ENCODE data around the gene SPEM1.
"Not testable (repeated sequence)": the region's sequence is repeated elsewhere in the genome, so short reads cannot be mapped to it uniquely, and the experiment has no call there.

The SPEM1 gene

DNA sequence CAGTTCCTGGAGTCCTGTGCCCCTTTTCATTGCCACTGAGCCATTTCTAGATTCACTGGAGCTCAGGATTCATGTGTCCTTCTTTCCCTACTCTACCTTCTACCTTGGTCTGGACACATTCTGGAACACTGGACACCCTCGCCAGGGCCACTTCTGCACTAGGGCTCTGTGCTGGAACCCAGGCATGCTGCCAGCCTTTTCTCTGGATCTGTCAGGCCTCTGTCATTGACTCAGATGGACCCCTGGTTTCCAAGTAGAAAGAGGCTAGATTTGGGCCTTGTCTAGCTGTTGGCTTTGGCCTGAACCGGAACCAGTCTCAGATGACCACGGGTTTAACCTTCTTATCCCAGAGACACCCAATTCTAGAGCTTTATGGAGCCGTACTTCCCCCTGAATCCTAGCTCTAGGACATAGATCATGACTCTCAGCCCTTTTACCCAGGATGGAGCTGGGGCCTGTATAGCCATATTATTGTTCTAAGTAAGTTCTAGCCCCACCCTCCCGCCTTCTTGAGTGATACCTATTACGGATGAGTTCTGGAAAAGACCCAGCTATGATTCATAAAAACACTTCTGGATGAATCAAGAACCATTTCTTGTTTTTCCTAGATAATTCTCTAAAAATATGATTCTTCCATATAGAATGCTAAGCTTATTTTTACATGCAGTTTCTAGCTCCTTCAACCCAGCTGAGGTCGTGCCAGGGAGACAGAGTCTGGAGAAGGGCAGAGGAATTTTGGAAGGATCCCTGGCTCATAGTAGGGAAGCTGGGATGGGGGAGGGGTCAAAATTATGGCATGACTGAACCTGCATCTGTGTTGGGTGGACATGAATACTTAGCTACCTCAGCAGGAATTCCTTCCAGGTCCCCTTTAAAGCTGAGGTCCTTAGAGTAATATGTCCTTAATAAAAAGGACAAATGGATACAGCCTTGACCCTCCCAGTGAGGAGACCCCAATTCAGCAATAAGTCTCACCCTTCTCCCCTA is 23.7 kb downstream of the SPEM1 start:
- DNase-seq, result no peak

DNA sequence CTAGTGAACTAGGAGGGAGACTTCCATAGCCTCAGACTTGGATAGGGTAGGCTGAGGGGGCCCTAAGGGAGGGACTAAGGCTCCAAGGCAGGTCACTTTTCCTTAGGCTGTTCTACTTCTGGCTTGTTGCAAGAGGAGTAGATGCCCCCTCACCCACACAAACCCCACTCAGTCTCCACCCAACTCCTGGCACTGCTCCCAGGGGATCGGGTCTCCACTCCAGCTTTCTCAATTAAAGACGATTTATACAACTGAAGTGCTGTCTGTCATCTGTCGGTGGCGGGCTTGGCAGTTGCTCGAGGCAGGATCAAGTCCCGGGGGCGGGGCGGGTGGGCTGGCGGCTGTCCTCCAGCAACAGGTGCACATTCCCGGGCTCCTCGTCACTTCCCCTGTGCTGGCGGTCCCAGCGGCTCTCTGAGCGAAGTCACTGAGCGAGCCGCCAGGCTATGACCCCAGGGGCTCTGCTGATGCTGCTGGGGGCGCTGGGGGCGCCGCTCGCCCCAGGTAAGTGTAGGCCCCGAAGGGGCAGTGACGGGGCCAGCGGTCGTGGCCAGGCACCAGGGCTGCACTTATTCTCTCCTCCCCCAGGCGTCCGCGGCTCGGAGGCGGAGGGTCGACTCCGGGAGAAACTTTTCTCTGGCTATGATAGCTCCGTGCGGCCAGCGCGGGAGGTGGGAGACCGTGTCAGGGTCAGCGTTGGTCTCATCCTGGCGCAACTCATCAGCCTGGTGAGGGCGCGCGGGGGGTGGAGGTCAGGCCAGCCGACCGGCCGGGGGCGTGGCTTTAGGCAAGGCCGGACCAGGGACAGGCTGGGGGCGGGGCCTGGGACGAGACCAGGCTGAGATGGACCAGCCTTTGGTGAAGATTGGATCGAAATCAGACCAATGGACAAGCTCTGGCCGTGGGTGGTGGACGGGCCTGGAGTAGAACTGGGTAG is 24.8 kb downstream of the SPEM1 start, which contains the start of gene CHRNB1:
Gene CHRNB1 (plus strand): TSS at position 380 of the 937 bp plus-strand sequence. CDS start 67 bp downstream, at position 447.
- peak; percentile 65 for DNase-seq

DNA sequence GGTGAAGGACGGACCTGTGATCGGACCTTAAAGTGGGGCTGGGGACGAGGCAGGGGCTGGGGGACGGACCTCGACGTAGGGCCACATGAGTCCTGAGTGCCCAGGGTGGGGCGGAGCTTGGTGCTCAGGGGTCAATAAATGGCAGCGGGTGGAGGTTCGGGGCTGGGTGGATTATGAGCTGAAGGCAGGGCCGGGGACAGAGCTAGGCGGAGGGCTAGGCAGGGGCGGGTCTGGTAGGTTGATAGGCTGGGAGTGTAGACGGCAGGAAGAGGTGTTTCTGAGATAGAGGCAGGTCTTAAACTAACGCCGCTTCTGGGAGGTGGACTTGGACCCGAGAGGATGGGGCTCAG is 25.5 kb downstream of the SPEM1 start:
- no peak for DNase-seq

DNA sequence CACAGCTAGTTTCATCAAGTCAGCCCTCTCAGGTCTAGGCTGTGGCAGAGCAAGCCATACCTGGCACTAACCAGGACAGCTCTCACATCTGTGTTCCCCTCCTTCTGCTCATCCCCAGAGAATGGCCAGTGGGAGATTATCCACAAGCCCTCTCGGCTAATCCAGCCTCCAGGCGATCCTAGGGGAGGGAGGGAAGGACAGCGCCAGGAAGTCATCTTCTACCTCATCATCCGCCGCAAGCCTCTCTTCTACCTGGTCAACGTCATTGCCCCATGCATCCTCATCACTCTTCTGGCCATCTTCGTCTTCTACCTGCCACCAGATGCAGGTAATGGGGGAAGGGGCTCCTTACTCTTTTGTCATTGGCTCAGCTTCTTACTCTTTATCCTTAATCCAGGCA is 28.3 kb downstream of the SPEM1 start:
- no peak for DNase-seq

DNA sequence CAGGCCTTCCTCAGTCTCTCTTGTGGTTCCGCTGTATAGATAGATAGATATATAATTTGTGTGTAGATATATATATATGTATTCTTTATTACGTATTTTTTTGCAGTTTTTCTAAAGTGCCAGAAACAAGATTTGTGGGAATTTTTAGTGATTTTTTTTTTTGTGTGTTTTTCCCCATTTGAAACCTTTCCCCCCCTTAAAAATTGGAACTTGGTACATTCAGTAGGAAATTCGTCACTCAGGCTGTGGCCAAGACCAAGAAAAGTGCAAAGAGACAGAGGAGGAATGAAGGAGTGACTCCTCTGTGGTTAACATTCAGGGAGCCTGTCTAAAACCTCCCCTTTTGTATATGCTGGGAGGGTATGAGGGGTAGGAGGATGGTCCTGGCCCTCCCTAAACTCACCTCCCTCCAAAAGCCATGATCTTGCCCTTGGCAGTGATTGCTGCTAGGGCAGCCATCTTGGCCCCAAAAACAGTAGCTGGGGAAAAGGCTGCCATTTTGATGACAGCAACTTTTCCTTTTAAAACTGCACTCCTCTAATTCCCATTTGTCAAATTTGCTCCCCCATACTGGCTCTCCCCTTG is 39.9 kb downstream of the SPEM1 start:
- DNase-seq, result no peak

DNA sequence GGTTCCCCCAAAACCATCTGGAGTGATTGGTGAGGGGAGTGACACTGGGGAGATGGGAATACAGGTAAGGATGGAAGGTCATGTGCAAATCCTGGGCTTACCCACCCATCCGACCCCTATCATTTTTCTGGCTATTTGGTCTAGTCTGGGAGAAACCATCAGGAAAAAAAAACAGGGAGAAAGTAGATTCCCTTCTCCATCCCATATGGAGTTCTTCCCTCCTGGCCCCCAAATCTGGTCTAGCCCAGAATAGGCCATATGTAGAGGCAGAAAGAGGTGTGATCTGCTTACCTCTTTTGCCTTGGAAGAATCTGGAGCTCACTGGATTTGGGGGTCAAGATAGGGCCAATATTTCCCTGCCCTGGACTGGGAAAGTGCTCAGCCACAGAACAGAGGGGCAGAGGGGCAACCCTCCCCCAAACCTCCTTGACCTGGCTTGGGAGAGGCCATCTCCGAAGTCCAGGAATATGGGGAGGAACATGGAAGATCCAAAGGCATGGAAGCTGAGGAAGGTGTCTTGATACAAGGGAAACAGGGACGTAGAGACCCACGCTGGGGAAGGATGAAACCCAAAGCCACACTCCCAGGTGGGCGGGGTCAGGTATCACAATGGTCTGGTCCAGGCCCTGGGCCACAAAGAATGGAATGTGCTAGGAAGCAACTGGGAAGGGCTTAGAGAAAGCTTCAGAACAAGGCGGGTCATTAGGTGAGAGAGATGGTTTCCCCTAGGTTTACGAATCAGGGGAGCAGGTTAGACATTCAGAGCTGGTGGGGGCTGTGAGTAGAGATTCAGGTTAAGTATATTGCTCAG is 40.9 kb downstream of the SPEM1 start:
- DNase-seq, result no peak

DNA sequence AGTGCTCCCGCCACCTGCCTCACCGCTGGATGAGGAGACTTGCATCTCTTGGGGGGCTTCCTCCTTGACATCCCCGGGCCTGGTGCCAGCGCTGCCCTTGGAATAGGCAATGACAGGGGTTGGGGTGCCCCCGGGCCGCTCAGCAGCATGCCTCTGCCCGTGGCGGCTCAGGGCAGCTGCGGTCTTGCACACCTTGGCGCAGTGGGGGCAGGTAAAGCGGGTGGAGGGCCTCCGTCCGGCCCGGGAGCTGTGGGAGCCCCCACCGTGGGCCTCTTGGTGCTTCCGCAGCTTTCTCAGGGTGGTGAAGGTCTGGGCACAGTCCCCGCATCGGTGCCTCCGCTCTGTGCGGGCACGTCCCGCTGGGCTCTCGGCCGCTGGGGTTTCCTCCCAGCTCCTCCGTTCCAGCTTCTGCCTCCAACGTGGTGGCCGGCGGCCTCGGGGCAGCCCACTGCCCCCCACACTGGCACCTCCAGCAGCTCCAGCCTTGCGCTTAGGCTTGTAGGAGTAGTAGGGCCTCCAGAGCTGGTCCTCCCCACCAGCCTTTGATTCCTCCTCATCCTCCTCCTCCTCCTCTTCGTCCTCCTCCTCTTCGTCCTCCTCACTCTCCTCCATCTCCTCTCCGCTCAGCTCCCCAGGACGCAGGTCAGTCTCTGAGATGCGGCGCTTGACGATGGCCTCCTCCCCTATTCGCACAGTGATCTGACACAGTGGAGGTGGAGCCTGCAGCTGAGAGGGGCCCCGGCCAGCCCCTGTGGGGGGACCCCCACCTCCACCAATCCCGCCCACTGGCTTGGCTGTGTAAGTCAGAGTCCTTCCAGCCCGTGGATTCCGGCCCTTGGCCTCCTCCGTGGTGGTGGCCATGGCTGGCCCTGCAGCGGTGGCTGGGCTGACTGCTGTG is 42.6 kb downstream of the SPEM1 start:
- no peak for DNase-seq

DNA sequence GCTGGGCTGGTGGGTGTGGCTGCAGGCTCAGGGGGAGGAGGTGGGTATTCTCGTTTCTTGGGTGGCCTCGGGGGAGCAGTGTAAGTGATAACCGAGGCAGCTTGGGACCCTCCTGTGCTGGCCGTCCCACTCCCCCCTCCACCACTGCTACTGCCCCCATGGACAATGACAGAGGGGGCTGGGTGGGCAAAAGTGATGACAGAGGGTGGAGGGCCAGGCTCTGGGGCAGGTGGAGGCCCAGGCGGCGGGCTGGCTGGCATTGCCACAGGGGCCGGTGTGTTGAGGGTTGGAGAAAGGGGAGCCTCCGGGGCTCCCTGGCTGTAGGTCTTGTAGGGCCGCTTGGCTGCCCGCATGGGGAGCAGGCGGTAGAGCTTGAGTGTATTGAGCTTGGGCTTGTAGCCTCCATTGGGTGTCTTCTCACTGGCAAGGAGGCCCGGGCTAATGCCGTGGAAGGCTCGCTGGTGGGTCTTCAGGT is 43.3 kb downstream of the SPEM1 start:
- DNase-seq, result no peak

DNA sequence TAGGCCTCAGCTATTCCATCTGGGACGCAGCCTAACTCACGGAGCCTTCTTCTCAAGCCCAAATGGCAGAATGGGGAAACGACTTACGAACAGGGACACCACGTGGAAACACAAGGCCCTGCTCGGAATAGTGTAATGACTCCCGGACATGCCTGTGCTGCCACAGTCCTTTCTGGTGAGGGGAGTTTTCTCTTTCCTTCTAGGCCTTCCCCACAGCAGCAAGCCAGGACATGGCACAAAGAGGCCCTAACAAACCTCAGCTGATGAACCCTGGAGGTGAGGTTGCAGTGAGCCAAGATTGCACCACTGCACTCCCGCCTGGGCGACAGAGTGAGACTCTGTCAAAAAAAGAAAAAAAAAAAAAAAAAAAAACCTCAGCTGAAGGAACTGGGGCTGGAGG is 44.0 kb downstream of the SPEM1 start:
- no peak for DNase-seq

DNA sequence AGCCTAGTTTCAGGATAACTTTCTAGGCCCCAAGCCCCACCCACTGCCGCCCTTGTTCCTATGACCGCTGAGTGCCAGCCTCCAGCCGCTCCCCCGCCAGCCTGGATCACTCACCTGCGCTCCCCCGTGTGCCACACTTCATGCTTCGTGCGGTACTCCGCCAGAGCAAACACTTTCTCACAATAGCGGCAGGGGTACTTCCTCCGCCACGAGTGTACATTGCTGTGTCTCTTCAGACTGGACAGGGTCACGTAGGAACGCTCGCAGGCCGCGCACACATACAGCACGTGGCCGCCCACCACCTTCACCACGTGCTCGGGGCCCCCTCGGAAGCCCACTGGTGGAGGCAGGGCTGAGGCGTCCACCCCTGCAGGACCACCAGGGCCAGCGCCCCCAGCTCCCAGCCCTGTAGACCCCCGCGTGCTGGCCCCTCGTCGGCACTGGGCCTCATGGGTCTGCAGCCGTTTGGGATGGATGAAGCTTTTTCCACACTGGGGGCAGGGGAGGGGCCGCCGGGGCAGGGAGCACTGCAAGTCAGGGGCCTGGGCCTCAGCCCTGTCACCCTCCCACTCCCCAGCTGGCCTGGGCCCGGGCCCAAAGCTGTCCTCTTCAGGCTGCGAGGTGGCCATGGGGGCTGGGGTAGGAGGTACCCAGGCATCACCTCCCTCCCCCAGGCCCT is 45.6 kb downstream of the SPEM1 start:
- DNase-seq, result no peak

DNA sequence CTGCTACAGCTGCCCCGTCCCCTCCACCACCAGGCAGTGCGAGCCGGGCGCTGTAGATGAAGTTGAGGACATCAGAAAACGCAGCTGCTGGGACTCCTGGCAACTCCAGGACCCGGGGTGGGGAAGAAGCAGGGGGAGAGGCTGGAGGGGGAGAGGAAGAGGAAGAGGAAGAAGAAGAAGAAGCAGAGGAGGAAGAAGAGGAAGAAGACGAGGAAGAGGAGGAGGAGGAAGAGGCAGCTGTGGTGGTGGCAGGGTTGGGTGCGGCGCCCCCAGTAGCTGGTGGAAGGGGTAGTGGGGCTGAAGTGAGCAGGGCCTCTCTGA is 46.2 kb downstream of the SPEM1 start:
- DNase-seq, result no peak

DNA sequence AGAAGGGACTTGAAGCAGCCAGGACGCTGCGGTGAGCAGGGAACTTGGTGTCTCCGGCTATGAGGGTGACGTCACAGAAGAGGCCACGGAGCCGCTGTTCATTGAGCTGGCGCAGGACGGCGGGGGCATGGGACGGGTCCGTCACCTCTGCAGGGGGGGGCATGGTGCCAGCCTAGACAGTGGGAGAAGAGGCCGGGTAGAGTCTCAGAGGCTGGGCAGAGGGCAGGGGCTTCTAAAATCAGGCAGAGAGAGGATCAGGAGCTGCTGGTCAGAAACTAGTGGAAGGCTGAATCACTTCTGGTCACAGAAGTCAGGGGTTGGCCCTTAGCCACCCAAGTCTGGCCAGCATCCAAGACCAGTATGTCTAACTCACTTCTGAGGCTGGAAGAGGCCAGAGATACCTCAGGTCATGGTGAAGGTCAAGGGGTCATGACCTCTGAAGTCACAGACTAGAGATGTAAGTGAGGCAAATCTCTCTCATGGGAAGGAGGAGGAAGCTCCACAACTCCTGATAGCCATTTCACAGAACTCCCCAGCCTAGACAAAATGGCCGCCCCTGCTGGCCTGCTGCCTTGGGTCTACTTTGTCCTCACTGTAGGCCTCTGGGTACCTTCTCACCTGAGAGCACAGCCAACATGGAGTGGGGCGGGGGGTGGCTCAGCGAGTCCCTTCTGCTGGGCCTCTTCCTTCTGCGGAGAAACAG is 46.7 kb downstream of the SPEM1 start:
- DNase-seq, result no peak

DNA sequence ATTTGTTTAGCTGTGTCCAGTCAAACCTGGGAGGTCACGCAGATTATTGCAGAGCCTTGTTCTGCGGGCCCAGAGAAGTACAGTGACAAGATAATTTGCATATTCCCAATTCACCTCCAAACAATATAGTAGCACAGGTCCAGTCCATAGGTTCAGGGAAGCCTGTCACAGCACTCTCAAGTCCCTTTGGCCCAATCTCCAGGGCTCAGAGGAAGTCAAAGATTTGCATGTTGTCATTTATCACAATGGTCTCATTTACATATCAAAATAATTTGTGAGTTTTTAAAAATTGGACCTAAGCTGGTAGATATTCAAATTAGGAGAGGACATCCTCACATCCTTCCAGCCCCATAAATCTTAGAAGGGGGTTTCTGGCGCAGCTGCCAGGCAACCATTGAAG is 47.4 kb downstream of the SPEM1 start:
- no peak for DNase-seq

DNA sequence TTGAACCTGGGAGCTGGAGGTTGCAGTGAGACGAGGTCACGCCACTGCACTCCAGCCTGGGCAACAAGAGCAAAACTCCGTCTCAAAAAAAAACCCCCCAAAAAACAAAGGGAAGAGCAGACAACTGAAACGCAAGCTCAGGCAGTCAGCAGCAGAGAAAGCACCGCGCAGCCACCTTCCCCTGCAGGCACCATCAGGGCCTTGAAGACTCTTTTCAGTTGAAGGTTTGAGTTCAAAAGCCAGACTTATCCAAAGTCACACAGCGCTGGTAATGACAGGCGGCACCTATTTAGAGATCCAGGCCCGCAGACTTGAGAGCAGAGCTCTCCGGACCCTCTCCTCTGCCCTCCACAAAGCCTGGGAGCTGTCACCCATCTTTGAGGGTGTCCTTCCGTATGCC is 48.2 kb downstream of the SPEM1 start:
- no peak for DNase-seq

DNA sequence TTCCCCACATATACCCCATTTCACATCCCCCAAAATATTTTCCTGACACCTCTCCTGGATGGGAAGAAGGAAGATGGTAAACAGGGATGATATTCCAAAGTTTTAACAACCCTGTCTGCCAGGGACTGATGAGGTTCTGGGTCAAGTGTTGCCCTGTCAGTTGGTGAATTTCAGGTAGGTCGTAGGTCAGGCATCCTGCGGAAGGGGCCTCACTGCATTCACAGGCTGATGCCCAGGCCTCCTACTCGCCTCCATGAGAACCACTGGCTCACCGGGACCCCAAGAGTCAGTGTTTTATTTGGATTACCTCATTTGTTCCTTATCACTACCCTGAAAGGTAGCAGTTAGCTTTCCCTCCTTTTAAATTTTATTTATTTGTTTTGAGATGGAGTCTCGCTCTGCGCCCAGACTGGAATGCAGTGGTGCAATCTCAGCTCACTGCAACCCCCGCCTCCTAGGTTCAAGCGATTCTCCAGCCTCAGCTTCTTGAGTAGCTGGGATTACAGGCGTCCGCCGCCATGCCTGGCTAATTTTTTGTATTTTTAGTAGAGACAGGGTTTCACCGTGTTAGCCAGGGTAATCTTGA is 48.8 kb downstream of the SPEM1 start:
- no peak for DNase-seq

DNA sequence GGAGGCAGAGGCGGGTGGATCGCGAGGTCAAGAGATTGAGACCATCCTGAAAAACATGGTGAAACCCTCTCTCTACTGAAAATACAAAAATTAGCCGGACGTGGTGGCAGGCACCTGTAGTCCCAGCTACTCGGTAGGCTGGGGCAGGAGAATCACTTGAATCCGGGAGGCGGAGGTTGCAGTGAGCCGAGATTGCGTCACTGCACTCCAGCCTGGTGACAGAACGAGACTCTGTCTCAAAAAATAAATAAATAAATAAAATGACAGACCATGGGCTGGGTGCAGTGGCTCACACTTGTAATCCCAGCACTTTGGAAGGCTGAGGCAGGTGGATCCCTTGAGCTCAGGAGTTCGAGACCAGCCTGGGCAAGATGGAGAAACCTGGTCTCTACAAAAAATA is 49.7 kb downstream of the SPEM1 start:
- DNase-seq, result not testable (repeated sequence)

DNA sequence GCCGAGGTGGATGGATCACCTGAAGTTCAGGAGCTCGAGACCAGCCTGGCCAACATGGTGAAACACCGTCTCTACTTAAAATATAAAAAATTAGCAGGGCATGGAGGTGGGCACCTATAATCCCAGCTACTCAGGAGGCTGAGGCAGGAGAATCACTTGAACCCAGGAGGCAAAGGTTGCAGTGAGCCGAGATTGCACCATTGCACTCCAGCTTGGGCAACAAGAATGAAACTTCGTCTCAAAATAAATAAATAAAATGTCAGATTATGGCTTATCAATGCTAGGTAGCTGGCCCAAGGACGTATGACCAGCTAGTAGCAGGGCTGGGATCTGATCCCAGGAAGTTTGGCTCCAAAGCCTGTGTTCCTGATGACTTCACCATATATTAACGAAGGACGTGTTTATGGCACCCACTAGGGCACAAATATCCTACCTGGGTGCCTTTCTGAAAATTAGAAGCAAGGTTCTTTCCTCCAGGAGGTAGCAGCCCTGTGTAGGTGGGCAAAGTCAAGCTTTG is 50.4 kb downstream of the SPEM1 start:
- not testable (repeated sequence) for DNase-seq
